Left renal pelvis (tissue), 4 donors: ENCODE measurements around the gene TRAFD1. TPM values are rescaled to one million over a fixed set of nuclear protein-coding genes. Genes with fewer than 3 reads are reported as not detected.

ENCODE experiments used
- DNase-seq, 4 donors: peaks; one replicate each; pipeline ENCODE4 v3.0.0-alpha.2; 2013; ENCODE audit warnings: low read depth in 4 of 4, low spot score in 3 of 4
- polyA plus RNA-seq, 4 donors: library from polyadenylated mRNA; unstranded; fragments of 120-200 nt; gene quantifications; one replicate each; pipeline ENCODE4 v1.2.1, GENCODE V29; 2013; ENCODE audit not compliant: insufficient read length in 4 of 4

Gene TRAFD1
- polyA plus RNA-seq, 4 donors, result 34.1 to 42.7 (median 40.6) TPM

DNA sequence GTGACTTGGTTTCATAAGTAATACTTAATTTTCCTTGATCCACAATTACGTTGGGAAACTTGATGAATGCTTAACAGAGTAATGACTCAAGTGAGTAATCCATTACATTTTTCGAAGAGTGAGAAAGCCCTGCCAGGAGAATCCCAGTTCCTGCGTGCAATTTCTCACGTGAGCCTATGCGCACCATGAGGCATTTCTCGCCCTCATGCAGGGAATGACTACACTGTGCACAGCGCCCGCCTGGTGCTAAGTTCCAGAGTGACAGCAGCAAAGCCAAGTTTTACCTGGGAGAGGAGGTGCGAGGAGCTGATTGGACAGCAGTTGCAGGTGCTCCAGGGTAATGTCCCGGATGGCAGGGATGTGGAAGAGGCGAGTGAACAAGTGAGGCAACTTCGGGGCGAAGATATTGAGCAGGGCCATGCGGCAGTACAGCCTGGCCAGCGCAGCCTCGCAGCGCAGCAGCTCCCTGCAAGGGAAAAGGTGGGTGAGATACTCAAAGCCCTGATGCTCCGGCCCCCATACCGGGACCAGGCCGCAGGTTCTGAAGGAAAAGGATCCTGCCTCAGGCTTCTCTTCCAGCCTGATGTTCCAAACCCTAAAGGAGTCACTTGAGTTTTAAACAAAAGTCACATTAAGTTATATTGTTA is 69.4 kb downstream of the TRAFD1 start:
- no peak for DNase-seq

DNA sequence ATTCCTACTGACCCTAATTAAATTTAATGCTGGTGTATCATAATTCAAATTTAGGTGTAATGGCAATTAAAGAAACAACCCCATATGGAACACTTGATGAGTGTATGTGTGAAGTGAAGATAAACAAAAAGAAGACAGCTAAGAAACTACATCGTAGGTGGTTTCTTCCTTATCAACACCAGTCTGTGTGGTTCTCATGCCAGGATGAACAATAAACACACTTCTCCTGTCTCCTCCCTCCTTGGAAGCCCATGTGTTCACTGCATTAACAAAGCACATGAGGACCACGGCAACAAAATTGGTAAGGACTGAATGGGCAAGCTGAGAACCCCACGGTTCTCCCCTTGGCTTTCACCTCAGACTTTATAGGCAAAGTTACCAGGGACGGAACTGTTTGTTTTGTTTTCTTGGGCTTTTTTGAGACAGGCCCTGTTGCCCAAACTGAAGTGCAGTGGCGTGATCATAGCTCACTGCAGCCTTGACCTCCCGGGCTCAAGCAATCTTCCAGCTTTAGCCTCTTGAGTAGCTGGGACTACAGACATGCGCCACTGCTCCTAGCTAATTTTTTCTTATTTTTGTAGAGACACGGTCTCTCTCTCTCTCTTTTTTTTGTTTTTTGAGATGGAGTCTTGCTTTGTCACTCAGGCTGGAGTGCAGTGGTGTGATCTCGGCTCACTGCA is 71.0 kb downstream of the TRAFD1 start:
- no peak for DNase-seq

GRCh38 chr12:112198120-112198733 is 72.9 kb downstream of the TRAFD1 start:
- DNase-seq, result peak; percentile 12 to 35 (median 24)

- DNase-seq, result no peak
Observed at GRCh38 chr12:112199136-112199535, 73.8 kb downstream of the TRAFD1 start.

Other genes with a start within 250 kb of the TRAFD1 start
- 10 to 100 TPM; 11.2 to 34.8 (median 34.1) TPM for gene TMEM116, start 112.4 kb upstream of the TRAFD1 start, polyA plus RNA-seq
- 100 to 1,000 TPM in 3 of 4 donors, 10 to 100 TPM in 1; 92.2 to 167 (median 147) TPM for gene ERP29, start 112.1 kb upstream of the TRAFD1 start, polyA plus RNA-seq
- 10 to 100 TPM; 13.4 to 26.4 (median 24.5) TPM for gene NAA25, start 16.8 kb upstream of the TRAFD1 start, polyA plus RNA-seq